ENCODE measurements around the gene KLHDC2.
A peak's percentile ranks its signal among the peaks of the same experiment; 100 is the strongest.
"Not testable (repeated sequence)": the region's sequence is repeated elsewhere in the genome, so short reads cannot be mapped to it uniquely, and the experiment has no call there.

The KLHDC2 gene

GRCh38 chr14:49767571-49768300 lies at the start of gene KLHDC2:
Gene KLHDC2, plus strand, starts transcription at chr14:49768153. Its CDS starts 316 bp downstream, at chr14:49768469.
- peak within 1 kb of the TSS; percentile 90 for H3K4me3 ChIP-seq (ENCODE audit: control insufficient read depth, low read depth, low read length)
- TF ChIP-seq CTCF (conservative IDR thresholded peaks at IDR 0.05; ENCODE audit: control insufficient read depth, insufficient read depth, low read depth, low read length): no peak
- DNase-seq (ENCODE audit: low read depth): peak; percentile 79

GRCh38 chr14:49720744-49721143 lies 47.2 kb upstream of the KLHDC2 start:
- TF ChIP-seq CTCF (conservative IDR thresholded peaks at IDR 0.05; ENCODE audit: control insufficient read depth, insufficient read depth, low read depth, low read length): no peak
- H3K4me3 ChIP-seq (ENCODE audit: control insufficient read depth, low read depth, low read length): no peak overlapping the region
- DNase-seq (ENCODE audit: low read depth): no peak

GRCh38 chr14:49721733-49722435 lies 46.1 kb upstream of the KLHDC2 start:
- not testable (repeated sequence) for H3K4me3 ChIP-seq (ENCODE audit: control insufficient read depth, low read depth, low read length); DNase-seq (ENCODE audit: low read depth)

GRCh38 chr14:49727171-49727570 lies 40.8 kb upstream of the KLHDC2 start:
- no peak overlapping the region for H3K4me3 ChIP-seq (ENCODE audit: control insufficient read depth, low read depth, low read length)
- no peak for TF ChIP-seq CTCF (conservative IDR thresholded peaks at IDR 0.05; ENCODE audit: control insufficient read depth, insufficient read depth, low read depth, low read length)
- no peak for DNase-seq (ENCODE audit: low read depth)

- no peak for DNase-seq (ENCODE audit: low read depth)
- H3K4me3 ChIP-seq (ENCODE audit: control insufficient read depth, low read depth, low read length): no peak overlapping the region
- no peak for TF ChIP-seq CTCF (conservative IDR thresholded peaks at IDR 0.05; ENCODE audit: control insufficient read depth, insufficient read depth, low read depth, low read length)
These were observed 35.1 kb upstream of the KLHDC2 start for GRCh38 chr14:49732896-49733295.

- DNase-seq (ENCODE audit: low read depth): no peak
- no peak for TF ChIP-seq CTCF (conservative IDR thresholded peaks at IDR 0.05; ENCODE audit: control insufficient read depth, insufficient read depth, low read depth, low read length)
- no peak overlapping the region for H3K4me3 ChIP-seq (ENCODE audit: control insufficient read depth, low read depth, low read length)
These were observed 34.1 kb upstream of the KLHDC2 start for GRCh38 chr14:49733836-49734235.

GRCh38 chr14:49735669-49736068 lies 32.3 kb upstream of the KLHDC2 start:
- H3K4me3 ChIP-seq (ENCODE audit: control insufficient read depth, low read depth, low read length); DNase-seq (ENCODE audit: low read depth): not testable (repeated sequence)

All from fibroblast of mammary gland (primary cell).